IMR-90 (cell line): ENCODE results near the gene ELAC1.
"Not testable (repeated sequence)": the region's sequence is repeated elsewhere in the genome, so short reads cannot be mapped to it uniquely, and the experiment has no call there.

ENCODE experiments used
- CEBPB ChIP-seq: IDR thresholded peaks from 2 replicates; pipeline ENCODE4 v1.6.1; 2012; ENCODE audit warnings: low read depth, low read length, improper control_type of control experiment
- CTCF ChIP-seq: conservative IDR thresholded peaks from 2 replicates; pipeline ENCODE4 v1.5.1; 2012; ENCODE audit warnings: mild to moderate bottlenecking, low read depth, low read length, improper control_type of control experiment
- FOS ChIP-seq: fragments of 150-350 bp; IDR thresholded peaks from 2 replicates; pipeline ENCODE4 v1.6.1; 2016; ENCODE audit warnings: low read depth, low read length
- MAZ ChIP-seq: IDR thresholded peaks from 2 replicates; pipeline ENCODE4 v1.6.1; 2012; ENCODE audit warnings: low read depth, mild to moderate bottlenecking, low read length, improper control_type of control experiment, moderate library complexity, borderline replicate concordance
- MXI1 ChIP-seq: IDR thresholded peaks from 2 replicates; pipeline ENCODE4 v1.6.1; 2012; ENCODE audit warnings: low read depth, mild to moderate bottlenecking, low read length, moderate library complexity, borderline replicate concordance
- NFE2L2 ChIP-seq: fragments of 150-350 bp; IDR thresholded peaks from 2 replicates; pipeline ENCODE4 v1.6.1; 2016; ENCODE audit warnings: low read depth, mild to moderate bottlenecking, low read length
- POLR2A ChIP-seq: IDR thresholded peaks from 2 replicates; pipeline ENCODE4 v1.6.1; 2012; ENCODE audit warnings: mild to moderate bottlenecking, low read depth, low read length
- RAD21 ChIP-seq: IDR thresholded peaks from 2 replicates; pipeline ENCODE4 v1.6.1; 2012; ENCODE audit warnings: low read length, improper control_type of control experiment
- RCOR1 ChIP-seq: IDR thresholded peaks from 2 replicates; pipeline ENCODE4 v1.6.1; 2012; ENCODE audit warnings: mild to moderate bottlenecking, low read length, improper control_type of control experiment; ENCODE audit not compliant: insufficient replicate concordance
- RFX5 ChIP-seq: IDR thresholded peaks from 2 replicates; pipeline ENCODE4 v1.8.0; 2012; ENCODE audit warnings: low read depth, mild to moderate bottlenecking, low read length, moderate library complexity
- USF2 ChIP-seq: fragments of 150-350 bp; IDR thresholded peaks from 2 replicates; pipeline ENCODE4 v1.6.1; 2017; ENCODE audit warnings: mild to moderate bottlenecking, antibody characterized with exemption, low read length, low read depth

- TF ChIP-seq POLR2A, CEBPB, CTCF, USF2, MAZ, RAD21, RFX5, FOS, MXI1, NFE2L2, RCOR1: not testable (repeated sequence)
Observed at GRCh38 chr18:51003174-51003573, 35.3 kb downstream of the ELAC1 start.
